ENCODE data around the gene MACROH2A2.
A peak's percentile ranks its signal among the peaks of the same experiment; 100 is the strongest.
"Not testable (repeated sequence)": the region's sequence is repeated elsewhere in the genome, so short reads cannot be mapped to it uniquely, and the experiment has no call there.

Gene MACROH2A2

GRCh38 chr10:70132098-70133029, 79.7 kb downstream of the MACROH2A2 start, which contains the start of gene AIFM2:
Gene AIFM2, minus strand, starts transcription at chr10:70132825. Its CDS starts 8,741 bp downstream, at chr10:70124084.
- DNase-seq: peak; percentile 15

- DNase-seq: no peak
Observed at GRCh38 chr10:70135046-70135445, 82.4 kb downstream of the MACROH2A2 start.

- DNase-seq: no peak
Observed at GRCh38 chr10:70135684-70136083, 83.0 kb downstream of the MACROH2A2 start.

- no peak for DNase-seq
Observed at GRCh38 chr10:70137135-70137534, 84.5 kb downstream of the MACROH2A2 start.

- DNase-seq: no peak
Observed at GRCh38 chr10:70137927-70138883, 85.6 kb downstream of the MACROH2A2 start.

GRCh38 chr10:70139151-70139996, 86.7 kb downstream of the MACROH2A2 start:
- DNase-seq: no peak

- no peak for DNase-seq
Observed at GRCh38 chr10:70139997-70140250, 87.3 kb downstream of the MACROH2A2 start.

GRCh38 chr10:70140297-70140696, 87.7 kb downstream of the MACROH2A2 start:
- no peak for DNase-seq

GRCh38 chr10:70142555-70142954, 89.9 kb downstream of the MACROH2A2 start:
- no peak for DNase-seq

GRCh38 chr10:70144372-70145110, 91.9 kb downstream of the MACROH2A2 start:
- DNase-seq: no peak

- DNase-seq: no peak
Observed at GRCh38 chr10:70145166-70145665, 92.6 kb downstream of the MACROH2A2 start.

GRCh38 chr10:70145666-70146488, 93.2 kb downstream of the MACROH2A2 start:
- peak; percentile 28 for DNase-seq

GRCh38 chr10:70146489-70147258, 94.0 kb downstream of the MACROH2A2 start, which contains the start of gene TYSND1:
Gene TYSND1, minus strand, starts transcription at chr10:70146700. Its CDS starts 114 bp downstream, at chr10:70146586.
- DNase-seq: peak; percentile 97

- DNase-seq: no peak
Observed at GRCh38 chr10:70147259-70147625, 94.6 kb downstream of the MACROH2A2 start.

- DNase-seq: no peak
Observed at GRCh38 chr10:70148516-70148915, 95.9 kb downstream of the MACROH2A2 start.

GRCh38 chr10:70155255-70155838, 102.7 kb downstream of the MACROH2A2 start:
- DNase-seq: no peak

GRCh38 chr10:70158113-70158512, 105.5 kb downstream of the MACROH2A2 start:
- no peak for DNase-seq

- DNase-seq: not testable (repeated sequence)
Observed at GRCh38 chr10:70159366-70159765, 106.7 kb downstream of the MACROH2A2 start.

- no peak for DNase-seq
Observed at GRCh38 chr10:70160798-70161197, 108.2 kb downstream of the MACROH2A2 start.

Measured in NCI-H1092 (cell line).